LNCaP clone FGC (cell line): ENCODE results near the gene RDH11.

Experiments used
- DNase-seq: peaks from one replicate; pipeline ENCODE4 v3.0.0-alpha.2; 2011; ENCODE audit warnings: low read depth
- H3K4me3 ChIP-seq: 2 replicates; pipeline ENCODE4 v1.5.1; 2011; ENCODE audit warnings: mild to moderate bottlenecking, low read depth, low read length, control low read depth
- CTCF ChIP-seq: IDR thresholded peaks from 2 replicates; pipeline ENCODE4 v1.5.1; 2012; ENCODE audit warnings: mild to moderate bottlenecking; ENCODE audit not compliant: control insufficient read depth, insufficient read depth; ENCODE audit errors: extremely low read depth

Gene RDH11

DNA sequence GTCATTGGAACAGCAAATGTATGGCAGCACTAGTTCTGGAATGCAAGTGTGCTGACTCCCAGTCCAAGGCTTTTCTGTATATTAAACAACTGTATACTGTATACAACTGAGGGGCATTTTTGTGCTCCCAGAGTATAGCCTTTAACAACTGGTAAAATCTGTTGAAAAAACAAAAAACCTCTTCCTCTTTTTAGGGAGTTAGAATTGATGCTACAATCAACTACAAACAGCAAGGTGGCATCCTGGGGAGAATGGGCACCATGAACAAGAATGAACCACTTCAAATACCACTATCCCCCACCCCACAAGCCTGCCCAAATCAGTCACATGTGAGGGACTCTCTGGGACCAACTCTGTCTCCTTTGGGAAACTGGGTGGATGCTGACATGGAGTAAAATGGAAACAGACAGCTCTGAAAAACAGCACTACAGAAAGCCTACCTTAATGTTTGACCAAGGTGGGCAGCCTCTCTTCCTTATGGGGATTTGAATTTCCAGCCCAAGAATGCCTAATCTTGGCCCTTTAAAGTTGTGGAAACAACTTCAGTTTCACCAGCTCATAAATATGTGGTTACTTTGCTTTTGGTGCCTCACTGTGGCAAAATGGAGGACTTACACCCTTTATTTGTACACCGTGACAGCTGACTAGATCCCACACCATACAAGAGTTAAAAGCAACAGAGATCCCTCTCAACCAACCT is 28.7 kb downstream of the RDH11 start:
- DNase-seq: peak; percentile 41
- no peak overlapping the region for H3K4me3 ChIP-seq
- TF ChIP-seq CTCF: peak; percentile 69

- TF ChIP-seq CTCF: no peak
- H3K4me3 ChIP-seq: no peak overlapping the region
- no peak for DNase-seq
These were observed 29.7 kb downstream of the RDH11 start for GRCh38 chr14:67665868-67666267.

GRCh38 chr14:67663633-67664032 is 31.9 kb downstream of the RDH11 start:
- no peak for TF ChIP-seq CTCF
- H3K4me3 ChIP-seq: no peak overlapping the region
- DNase-seq: no peak

- TF ChIP-seq CTCF: no peak
- no peak overlapping the region for H3K4me3 ChIP-seq
- DNase-seq: no peak
These were observed 41.8 kb downstream of the RDH11 start for GRCh38 chr14:67653651-67654280.

- DNase-seq: no peak
- H3K4me3 ChIP-seq: no peak overlapping the region
- no peak for TF ChIP-seq CTCF
These were observed 43.4 kb downstream of the RDH11 start for GRCh38 chr14:67652189-67652588.

GRCh38 chr14:67650694-67651093 is 44.9 kb downstream of the RDH11 start:
- TF ChIP-seq CTCF: no peak
- no peak overlapping the region for H3K4me3 ChIP-seq
- DNase-seq: no peak

GRCh38 chr14:67650151-67650550 is 45.4 kb downstream of the RDH11 start:
- H3K4me3 ChIP-seq: no peak overlapping the region
- no peak for DNase-seq
- TF ChIP-seq CTCF: no peak
